Measurements from ENCODE around the gene FAM89B.
A peak's percentile ranks its signal among the peaks of the same experiment; 100 is the strongest.

FAM89B gene

DNA sequence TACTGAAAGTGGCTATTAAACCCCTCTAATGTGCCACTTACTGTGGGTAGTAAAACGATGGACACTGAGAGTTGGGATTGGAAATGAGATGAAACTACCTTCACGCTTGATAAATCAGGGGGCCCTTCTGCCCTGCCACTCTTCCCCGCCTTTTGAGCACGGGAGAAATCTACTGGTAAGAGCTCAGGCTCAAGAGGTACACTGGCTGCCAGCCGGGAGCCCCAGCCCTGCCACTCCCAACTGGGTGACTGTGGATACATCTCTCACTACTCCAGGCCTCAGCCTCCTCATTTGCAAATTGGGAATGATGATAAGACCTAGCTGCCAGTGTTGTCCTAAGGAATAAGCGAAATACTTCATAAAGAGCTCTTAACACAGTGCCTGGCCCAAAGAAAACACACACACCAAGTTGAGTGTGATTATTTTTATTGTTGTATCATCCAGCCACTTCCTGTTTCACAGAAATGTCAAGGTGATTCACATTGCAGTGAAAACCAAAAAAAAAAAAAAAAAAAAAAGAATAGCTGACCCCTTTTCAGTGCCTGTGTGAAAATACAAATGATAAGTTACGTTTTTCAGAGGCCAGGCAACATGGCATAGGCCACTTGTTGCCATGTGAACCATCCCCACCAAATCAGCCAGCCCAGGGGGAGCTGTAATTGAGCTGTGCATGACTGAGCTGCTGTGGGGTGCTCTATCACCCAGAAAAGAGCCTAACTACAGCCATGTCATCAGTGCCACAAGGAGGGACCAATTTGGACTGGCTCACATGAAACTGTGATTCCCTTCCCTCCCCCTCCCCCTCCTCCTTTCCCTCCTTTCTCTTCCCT, 6.5 kb upstream of the FAM89B start:
- H3K4me3 ChIP-seq (ENCODE audit: low read depth, low read length), result no peak overlapping the region
- TF ChIP-seq, protein P1, sequence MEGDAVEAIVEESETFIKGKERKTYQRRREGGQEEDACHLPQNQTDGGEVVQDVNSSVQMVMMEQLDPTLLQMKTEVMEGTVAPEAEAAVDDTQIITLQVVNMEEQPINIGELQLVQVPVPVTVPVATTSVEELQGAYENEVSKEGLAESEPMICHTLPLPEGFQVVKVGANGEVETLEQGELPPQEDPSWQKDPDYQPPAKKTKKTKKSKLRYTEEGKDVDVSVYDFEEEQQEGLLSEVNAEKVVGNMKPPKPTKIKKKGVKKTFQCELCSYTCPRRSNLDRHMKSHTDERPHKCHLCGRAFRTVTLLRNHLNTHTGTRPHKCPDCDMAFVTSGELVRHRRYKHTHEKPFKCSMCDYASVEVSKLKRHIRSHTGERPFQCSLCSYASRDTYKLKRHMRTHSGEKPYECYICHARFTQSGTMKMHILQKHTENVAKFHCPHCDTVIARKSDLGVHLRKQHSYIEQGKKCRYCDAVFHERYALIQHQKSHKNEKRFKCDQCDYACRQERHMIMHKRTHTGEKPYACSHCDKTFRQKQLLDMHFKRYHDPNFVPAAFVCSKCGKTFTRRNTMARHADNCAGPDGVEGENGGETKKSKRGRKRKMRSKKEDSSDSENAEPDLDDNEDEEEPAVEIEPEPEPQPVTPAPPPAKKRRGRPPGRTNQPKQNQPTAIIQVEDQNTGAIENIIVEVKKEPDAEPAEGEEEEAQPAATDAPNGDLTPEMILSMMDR (IDR thresholded peaks at IDR 0.05; ENCODE audit: low read depth, low read length, missing control alignments), result no peak

DNA sequence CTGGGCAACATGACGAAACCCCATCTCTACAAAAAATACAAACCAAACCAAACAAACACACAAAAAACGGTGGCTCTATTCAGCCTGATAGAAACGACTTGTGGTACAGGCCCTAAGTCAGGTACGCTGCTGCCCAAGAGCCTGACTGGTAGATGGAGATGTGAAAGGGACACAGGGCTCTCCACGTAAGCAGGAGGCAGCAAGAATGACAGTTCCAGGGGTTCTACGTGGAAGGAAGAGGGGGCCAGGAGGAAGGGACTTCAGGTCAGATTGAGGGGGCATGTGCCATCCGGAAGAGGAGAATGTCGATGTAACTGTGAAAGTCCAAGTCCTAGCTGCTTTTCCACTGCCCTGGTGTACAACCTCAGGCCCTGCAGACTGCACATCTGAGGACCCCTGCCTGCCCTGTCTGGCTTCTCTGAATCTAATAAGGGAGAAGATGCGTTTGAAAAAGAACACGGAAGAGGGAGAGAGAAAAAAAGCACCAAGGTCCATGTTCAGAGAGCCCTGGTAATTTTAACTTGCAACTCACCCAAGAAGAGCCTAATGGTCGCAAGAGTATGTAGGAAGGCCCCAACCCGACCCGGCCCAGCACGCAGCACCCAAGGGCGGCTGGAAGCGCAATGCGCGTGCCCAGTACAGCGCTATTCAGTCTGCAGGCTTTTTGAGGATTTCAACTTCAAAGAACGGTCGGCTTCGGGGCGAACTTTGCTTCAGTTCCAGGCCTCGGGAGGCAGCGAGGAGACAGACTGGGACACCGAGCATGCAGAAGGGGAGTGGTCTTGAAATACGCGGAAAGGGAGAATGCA, 3.0 kb upstream of the FAM89B start:
- H3K4me3 ChIP-seq (ENCODE audit: low read depth, low read length), result peak overlapping the region; percentile 92
- TF ChIP-seq, protein P1 (IDR thresholded peaks at IDR 0.05; ENCODE audit: low read depth, low read length, missing control alignments), result no peak
- no peak for DNase-seq (ENCODE audit: low read depth)

More for the DNA sequence above, 6.5 kb upstream of the FAM89B start:
- no peak for DNase-seq (ENCODE audit: low read depth)

DNA sequence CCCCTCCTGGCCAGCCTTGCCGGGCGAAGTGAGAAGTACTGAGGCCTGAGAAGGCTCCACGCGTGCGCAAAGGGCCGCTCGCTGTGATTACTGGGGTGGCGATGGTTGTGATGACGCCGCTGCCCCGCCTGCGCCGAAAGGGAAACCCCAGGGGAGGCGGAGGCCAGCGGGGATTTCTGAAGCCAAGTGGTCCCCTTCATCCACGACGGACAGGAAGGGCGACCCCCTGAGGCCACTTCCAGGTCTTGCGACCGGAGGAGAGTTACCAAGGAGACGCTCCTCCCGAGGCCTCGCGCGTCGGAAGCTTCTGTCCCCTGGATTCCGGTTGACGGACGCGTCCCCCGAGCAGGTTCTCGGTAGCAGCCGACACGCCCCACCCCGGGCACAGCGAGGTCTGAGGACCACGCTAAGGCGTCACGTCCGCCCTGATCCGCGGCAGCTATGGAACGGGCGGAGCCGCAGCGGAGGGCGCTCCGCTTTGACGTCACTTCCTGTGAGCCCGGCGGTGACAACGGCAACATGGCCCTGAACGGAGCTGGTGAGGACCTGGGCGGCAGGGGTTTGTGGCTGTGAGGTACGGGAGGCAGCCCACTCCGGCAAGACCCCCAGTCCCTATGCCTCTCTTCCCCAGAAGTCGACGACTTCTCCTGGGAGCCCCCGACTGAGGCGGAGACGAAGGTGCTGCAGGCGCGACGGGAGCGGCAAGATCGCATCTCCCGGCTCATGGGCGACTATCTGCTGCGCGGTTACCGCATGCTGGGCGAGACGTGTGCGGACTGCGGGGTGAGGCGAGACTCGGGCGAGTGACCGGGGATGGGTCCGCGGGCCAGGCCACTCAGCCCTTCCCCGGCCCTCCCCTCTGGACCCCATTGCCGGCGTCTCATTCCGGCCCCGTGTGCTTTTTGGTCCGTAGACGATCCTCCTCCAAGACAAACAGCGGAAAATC, 2.1 kb upstream of the FAM89B start, which contains the start of gene ZNRD2:
Gene ZNRD2 (plus strand): TSS at position 505 of the 946 bp plus-strand sequence. CDS start 15 bp downstream, at position 520.
- peak within 1 kb of the TSS; percentile 92 for H3K4me3 ChIP-seq (ENCODE audit: low read depth, low read length)
- peak; percentile 96 for DNase-seq (ENCODE audit: low read depth)
- TF ChIP-seq, protein P1 (IDR thresholded peaks at IDR 0.05; ENCODE audit: low read depth, low read length, missing control alignments), result peak; percentile 62

DNA sequence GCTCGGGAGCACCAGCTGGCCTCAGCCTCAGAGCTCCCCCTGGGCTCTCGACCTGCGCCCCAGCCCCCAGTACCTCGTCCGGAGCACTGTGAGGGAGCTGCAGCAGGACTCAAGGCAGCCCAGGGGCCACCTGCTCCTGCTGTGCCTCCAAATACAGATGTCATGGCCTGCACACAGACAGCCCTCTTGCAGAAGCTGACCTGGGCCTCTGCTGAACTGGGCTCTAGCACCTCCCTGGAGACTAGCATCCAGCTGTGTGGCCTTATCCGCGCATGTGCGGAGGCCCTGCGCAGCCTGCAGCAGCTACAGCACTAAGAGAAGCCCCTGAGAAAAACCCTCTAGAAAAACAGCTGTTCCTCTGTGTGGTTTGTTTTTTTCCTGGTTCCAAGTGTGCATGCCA, 918 bp upstream of the FAM89B start:
- DNase-seq (ENCODE audit: low read depth), result no peak
- TF ChIP-seq, protein P1 (IDR thresholded peaks at IDR 0.05; ENCODE audit: low read depth, low read length, missing control alignments), result no peak
- peak overlapping the region; percentile 92 for H3K4me3 ChIP-seq (ENCODE audit: low read depth, low read length)

DNA sequence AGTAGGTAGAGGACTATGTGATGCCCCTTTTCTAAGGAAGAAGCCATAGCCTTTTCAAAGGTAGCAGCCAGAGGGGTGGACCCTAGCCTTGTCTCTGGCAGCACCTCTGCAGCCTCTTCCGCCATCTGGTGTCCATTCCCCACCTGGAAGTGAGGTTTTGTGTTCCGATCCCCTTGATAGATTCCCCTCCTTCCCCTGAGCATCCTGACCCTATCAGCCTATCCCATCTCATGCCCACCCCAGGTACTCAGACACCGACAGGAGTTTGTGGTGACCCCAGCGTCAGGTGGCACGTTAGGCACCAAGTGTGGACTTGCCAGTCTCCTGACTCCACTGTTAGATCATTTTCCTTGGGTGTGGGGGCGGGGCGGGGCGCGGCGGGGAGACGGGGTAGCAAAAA, 398 bp upstream of the FAM89B start:
- peak overlapping the region; percentile 92 for H3K4me3 ChIP-seq (ENCODE audit: low read depth, low read length)
- TF ChIP-seq, protein P1 (IDR thresholded peaks at IDR 0.05; ENCODE audit: low read depth, low read length, missing control alignments), result peak; percentile 36
- DNase-seq (ENCODE audit: low read depth), result no peak

DNA sequence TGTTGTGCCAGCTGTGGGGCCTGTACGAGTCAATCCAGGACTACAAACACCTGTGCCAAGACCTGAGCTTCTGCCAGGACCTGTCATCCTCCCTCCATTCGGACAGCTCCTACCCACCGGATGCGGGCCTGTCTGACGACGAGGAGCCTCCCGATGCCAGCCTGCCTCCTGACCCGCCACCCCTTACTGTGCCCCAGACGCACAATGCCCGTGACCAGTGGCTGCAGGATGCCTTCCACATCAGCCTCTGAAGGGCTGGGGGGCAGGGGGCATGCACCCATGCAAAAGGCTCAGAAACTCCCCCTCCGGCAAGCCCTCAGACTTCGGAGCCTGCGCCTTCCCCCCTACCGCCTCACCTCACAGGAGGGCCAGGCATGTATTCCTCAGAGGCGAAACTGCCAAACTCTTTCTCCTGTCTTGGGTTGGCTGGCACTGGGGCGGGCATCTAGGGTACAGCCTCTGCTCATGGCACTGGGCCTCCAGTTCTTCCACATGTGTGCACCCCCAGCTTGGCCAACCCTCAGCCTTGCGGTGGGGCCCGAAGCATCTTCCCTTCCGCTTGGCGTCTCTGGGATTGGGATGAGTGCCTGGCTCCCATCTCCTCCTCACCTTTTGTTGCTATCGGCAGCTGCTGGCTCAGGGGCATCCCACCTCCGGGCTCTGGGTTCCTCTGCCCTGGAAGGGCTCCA, 1.2 kb downstream of the FAM89B start:
- H3K4me3 ChIP-seq (ENCODE audit: low read depth, low read length), result peak overlapping the region; percentile 92
- TF ChIP-seq, protein P1 (IDR thresholded peaks at IDR 0.05; ENCODE audit: low read depth, low read length, missing control alignments), result no peak
- no peak for DNase-seq (ENCODE audit: low read depth)
